ENCODE measurements around the gene PHLDB1. TPM values are rescaled to one million over a fixed set of nuclear protein-coding genes. Genes with fewer than 3 reads are reported as not detected.

PHLDB1 gene
- polyA plus RNA-seq, 3 donors: 31.5 to 339 (median 208) TPM

DNA sequence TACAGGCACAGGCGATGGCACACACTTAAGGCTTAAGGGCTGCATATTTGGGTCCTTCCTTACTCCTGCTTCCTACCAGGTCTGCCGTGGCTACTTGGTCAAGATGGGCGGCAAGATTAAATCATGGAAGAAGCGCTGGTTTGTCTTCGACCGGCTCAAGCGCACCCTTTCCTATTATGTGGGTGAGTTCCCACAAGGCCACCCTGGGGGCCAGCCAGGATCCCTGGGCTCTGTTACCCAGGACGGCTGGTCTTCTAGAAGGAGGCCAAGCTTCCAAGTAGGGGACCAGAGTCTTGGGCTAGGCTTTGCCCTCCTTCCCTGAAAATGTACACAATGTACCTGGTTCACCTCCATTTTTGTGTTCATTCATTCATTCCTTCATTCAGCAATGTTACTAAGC is 43.0 kb downstream of the PHLDB1 start:
- no peak overlapping the region for H3K27ac ChIP-seq (ENCODE audit: low read depth, low read length)
- WGBS, 3 donors: 94 to 96% (median 95%) methylated on average over 8 of the region's 8 CpGs

DNA sequence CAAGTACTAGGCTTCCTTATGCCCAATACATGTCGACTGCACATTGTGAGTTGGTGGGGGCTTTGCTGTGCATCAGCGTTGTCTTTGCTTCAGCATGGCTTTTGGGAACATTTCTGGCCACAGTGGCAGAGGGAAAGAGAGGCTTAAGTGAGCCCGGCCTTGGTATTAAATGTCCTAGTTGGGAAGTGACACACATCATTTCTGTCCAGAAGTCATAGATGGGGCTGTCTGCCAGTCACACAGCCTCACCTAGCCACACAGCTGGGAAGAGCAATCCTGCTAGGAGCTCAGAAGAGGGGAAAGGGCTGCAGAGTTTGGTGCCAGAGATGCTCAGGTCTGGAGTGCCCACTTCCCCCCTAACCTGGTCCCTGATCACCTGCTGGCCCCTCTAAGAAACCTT is 44.4 kb downstream of the PHLDB1 start:
- 87 to 91% (median 88%) methylated on average over 3 of the region's 3 CpGs for WGBS, 3 donors
- no peak overlapping the region for H3K27ac ChIP-seq (ENCODE audit: low read depth, low read length)

DNA sequence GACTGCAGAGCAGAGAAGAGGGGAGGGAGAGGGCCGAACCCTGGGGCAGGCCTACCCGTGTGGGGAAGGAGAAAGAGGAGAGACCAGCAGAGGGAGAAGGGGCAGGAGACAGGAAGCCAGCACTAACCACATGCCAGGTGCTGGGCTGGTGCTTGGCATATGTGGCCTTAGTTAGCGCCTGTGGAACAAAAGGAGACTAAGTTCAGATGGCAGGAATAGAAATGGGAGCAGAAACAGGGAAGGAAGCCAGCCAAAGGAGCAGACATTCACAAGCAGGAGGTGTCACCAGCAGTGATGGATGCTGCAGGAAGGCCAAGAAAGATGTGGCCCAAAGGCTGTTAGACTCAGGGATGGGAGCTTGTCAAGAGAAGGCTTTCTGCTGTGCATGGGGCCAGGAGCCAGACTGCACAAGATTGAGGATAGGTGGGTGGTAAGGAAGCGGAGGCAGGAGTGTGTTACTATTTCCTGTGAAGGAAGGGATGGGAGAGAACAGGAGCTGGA is 45.3 kb downstream of the PHLDB1 start:
- 45 to 66% (median 51%) methylated on average over 4 of the region's 4 CpGs for WGBS, 3 donors
- H3K27ac ChIP-seq (ENCODE audit: low read depth, low read length): no peak overlapping the region

DNA sequence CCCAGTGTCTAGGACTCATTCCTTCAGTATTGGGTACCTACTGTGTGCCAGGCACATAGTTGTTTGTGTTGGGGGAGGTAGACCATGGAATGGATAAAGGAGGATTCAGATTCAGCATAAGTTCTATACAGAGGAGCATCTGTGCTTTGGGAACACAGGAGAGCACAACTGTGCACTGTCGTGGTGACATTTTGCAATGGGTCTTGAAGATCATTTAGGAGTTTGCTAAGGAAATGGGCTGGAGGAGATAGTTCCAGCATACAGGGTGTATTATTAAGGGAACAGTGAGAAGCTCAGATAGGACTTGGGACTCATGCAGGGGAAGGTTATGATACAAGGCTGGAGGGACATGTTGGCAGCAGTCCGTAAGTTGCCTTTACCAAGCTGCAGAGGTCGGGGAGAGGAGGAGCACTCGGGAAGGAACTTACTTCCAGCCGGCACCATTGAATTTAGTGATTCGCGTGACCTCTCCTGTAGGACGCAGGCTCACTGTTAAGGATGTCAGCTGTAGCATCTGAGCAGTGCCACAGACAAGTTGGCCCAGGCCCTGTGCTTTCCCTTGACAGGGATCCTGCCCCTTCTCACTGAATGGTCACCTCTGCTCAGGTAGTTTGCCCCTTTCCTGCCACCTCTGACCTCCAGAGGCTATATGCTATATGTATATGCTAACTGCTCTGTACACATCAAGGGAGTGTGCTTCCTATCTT is 46.4 kb downstream of the PHLDB1 start:
- H3K27ac ChIP-seq (ENCODE audit: low read depth, low read length): no peak overlapping the region
- WGBS, 3 donors: 86 to 94% (median 86%) methylated on average over 8 of the region's 8 CpGs

DNA sequence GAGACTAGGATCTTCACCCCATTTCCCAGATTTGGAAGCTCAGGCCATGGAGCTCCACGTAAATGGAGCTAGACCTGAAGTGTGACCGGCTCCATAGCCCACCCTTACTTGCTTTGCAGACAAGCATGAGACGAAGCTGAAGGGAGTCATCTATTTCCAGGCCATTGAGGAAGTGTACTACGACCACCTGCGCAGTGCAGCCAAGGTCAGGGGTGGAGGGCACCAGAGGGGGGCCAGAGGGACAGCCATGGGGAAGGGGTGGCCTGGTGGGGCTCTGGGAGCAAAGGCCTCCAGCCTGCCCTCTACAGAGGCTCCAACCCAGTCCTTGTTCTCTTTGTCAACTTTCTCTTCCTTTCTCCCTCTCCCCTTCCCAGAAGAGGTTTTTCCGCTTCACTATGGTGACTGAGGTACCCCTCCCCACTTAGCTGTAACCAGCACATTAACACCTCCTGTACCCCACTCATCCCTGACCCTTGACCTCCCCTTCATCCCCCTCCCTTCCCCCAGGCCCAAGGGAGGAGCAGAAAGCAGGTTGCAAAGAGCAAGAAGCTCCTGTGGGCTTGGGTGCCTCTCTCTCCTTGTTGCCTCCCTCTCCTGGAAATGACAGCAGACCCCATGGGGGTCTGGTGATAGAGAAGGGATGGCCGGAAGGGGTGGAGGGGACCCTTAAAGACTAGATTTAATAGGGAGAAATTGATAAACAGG is 48.2 kb downstream of the PHLDB1 start:
- no peak overlapping the region for H3K27ac ChIP-seq (ENCODE audit: low read depth, low read length)
- WGBS, 3 donors: 89 to 93% (median 91%) methylated on average over 7 of the region's 7 CpGs

DNA sequence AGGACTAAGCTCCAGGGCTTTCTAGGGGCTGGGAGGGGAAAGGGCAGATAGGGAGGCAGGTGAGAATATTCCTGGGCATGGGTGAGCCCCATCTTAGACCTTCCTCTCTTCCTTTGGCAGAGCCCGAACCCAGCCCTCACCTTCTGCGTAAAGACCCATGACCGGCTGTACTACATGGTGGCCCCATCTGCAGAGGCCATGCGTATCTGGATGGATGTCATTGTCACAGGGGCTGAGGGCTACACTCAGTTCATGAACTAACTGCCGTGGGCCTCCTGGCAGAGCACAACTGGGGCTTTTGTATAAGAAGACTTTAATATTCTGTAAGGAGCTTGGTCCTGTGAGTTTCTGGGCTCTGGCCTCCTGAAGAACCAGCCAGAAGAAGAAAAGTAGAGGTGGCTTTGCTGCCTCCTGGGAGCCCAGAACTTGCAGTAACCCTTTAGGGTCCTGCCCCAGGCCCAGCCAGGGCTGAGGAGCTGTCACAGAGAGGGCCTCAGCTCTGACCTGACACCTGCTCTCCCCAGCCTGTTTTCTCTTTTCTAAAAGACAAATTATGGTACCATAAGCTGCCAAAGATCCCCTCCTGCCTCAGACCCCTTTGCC is 49.2 kb downstream of the PHLDB1 start:
- 87 to 94% (median 90%) methylated on average over 5 of the region's 5 CpGs for WGBS, 3 donors
- H3K27ac ChIP-seq (ENCODE audit: low read depth, low read length): no peak overlapping the region

DNA sequence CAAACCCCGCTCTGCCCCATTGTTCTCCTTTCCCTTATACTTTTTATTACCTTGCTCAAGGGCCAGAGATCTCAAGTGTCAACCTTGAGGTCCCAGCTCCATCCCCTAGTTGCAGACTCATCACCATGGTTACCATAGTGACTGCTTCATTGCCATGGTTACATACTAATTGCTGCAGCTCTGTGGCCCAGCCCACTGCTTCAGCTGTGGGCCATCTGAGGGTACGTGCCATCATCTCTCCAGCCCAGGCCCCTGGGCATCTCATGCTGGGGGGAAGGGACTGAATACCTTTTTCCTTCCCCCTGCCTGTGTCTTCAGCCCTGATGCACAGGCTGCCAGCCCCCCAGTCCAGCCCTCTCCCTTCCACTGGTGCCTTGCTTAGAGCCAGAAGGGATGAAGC is 49.8 kb downstream of the PHLDB1 start:
- WGBS, 3 donors: 78 to 86% (median 85%) methylated on average over 2 of the region's 2 CpGs
- H3K27ac ChIP-seq (ENCODE audit: low read depth, low read length): no peak overlapping the region

DNA sequence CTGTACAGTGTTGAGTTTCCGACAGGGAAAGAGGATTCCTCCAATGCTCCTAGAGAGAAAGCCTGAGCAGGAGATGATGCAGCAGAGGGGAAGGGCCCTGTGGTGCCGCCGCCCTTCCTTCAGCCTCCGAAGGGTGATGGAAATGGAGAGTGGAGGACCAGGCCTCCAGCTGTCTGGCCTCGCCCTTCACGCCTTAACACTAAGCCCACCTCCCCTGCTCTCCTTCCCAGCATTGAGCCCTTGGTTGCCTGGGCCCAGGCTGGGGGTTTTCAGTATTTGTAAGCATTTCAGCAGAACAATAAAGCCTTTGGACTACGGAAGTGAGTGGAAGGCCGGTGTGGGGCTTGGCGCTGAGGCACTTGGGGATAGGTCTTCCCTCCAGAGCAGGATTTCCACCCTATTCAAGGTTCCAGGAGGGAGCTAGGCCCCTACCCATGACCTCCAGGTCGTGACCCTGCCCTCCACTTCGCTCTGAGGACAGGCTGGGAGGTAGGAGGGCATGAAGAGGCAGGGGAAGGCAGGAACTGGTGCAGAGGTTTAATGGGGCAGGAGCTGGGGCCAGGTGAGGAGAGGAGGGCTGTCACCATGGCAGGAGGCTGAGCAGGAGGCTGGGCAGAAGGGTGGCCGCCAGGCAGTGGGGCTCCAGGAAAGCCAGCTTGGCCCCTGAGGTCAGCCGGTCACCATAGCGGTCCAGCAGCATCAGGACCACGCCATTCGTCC is 50.5 kb downstream of the PHLDB1 start:
- no peak overlapping the region for H3K27ac ChIP-seq (ENCODE audit: low read depth, low read length)

DNA sequence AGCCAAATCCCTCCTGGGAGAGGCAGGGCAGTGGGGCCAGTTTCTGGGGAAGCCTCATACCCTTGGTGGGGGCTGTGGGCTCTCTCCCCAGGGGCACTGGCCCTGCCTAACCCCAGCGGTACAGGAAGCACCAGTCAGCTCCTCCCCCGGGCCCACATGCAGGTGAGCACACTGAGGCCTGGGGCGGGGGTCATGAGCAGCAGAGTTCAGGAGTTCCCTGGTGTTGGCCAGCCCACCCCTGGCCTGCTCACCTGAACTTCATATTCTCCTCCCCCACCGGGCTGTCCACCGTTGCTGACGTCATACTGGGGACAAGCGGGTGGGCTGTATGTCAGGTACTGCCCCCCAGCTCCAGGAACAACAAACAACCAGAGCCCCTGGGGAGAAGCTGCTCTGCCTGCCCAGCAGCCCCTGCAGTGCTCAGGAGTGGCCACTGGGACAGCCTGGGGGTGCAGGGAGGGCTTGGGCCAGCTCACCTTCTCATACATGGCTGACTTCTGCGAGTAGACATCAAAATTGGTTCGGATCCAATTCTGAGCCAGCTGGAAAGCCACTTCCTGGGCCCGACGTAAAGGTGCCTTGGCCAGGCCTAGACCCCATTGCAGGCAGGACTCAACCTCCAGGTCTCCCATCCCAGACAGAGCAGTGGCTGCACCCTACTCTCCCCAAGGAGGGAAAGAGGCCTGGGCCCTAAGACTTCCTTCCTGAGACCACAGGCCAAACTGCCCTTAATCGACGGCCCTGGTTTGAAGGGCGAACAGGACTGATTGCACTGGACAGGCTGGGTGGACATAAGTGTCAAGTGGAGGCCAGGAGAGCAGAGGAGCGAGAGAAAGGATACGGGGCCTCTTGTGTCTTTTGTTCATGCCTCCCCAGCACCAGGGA is 51.3 kb downstream of the PHLDB1 start:
- H3K27ac ChIP-seq (ENCODE audit: low read depth, low read length): no peak overlapping the region
- 44 to 48% (median 45%) methylated on average over 16 of the region's 16 CpGs for WGBS, 3 donors

More for the DNA sequence above, 50.5 kb downstream of the PHLDB1 start:
- WGBS, 3 donors: 75 to 86% (median 83%) methylated on average over 16 of the region's 16 CpGs

DNA sequence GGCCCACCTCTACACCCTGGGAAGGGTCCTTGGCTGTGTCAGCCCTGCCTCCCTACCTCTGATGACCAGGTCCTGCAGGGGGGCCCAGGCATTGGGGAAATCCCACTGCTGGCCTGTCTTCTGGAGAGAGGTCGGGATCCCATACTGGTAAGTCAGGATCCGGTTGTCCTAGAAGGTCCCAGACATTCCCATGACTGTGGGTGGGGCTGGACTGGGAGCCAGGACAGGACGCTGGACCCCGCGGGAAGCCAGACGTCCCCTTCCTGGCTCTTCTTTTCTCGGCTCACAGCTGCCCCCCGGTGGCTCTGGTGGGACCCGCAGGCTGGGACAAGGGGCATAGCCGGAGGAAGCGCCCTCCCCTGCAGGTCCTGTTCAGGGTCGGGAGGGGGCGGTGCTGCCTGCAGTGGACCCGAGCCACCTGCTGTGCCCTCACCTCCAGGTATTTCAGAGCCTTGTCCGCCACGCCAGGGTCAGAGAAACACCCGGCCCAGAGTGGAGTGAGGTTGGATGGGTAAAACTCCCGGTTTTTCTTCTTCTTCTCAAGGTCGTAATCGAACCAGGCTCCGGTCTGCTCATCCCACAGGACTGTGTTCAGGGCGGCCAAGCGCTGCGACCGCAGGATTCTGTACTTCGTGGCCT is 52.0 kb downstream of the PHLDB1 start:
- WGBS, 3 donors: 10 to 23% (median 14%) methylated on average over 20 to 26 of the region's 26 CpGs
- H3K27ac ChIP-seq (ENCODE audit: low read depth, low read length): no peak overlapping the region

DNA sequence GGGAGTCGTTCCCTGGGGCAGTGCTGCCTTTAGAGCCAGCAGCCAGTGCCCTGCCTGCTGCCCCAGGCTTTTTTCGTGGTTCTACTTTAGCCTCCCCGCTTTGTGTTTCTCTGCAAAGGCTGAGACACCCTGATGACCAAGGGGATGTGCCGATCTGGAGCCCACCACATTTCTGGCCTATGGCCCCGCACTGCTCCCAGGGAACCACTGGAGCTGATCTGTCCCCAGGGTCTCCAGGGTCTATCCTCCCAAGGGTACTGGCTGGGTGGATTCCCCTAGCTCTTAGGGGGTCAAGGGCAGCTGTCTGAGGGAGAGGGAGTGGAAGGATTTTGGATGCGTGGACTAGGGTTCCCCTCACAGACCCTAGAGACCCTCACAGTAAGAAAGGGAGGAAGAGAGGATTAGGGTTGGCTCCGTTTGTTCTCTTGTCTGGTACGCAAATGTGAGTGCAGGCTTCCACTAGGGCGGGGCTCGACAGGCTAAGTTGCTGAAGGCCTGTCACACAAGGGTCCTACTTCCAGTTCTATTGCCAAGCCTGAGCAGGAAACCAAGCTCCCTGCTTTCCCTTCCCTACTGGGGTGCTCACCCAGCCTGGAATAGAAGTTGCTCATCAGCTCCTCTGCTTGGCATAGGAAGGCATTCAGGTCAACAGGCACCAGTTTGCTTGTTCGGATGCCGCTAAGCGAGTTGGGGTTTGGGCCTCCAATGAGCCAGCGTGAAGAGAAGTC is 52.7 kb downstream of the PHLDB1 start:
- WGBS, 3 donors: 65 to 81% (median 76%) methylated on average over 14 of the region's 14 CpGs
- no peak overlapping the region for H3K27ac ChIP-seq (ENCODE audit: low read depth, low read length)

DNA sequence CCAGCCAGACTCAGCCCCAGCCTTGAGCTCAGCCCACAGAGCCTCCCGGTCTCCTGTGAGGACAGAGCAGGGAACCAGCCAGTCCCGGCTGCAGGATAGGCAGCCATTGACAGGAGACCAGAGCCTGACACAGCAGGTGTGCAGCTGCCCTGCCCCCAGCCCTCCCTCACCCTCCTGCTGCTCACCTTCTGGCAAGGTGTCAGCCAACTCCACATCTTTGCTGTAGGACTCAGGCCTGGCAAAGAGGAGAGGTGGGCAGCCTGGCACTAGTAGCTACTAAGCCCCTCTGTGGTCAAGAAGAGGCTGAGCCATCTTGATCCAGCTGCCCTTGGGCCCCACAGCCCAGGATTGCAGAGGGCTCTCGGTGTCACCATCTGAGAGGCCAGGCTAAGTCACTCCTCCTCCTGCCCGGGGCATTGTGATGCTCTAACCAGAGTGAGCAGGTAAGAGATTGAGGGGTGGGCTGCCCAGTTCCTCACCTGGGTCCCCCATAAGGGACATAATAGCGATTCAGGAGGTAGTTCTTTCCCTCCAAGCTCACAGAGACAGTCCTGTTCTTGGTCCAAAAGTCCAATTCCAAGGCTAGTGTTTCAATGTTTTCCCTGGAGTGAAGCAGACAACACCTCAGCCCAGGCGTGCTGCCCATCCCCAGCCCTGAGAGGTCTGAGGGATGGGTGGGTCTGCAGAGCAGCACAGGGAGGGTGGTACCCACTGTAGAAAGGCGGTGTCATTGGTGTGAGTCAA is 53.4 kb downstream of the PHLDB1 start:
- WGBS, 3 donors: 78 to 85% (median 82%) methylated on average over 7 of the region's 7 CpGs
- no peak overlapping the region for H3K27ac ChIP-seq (ENCODE audit: low read depth, low read length)

DNA sequence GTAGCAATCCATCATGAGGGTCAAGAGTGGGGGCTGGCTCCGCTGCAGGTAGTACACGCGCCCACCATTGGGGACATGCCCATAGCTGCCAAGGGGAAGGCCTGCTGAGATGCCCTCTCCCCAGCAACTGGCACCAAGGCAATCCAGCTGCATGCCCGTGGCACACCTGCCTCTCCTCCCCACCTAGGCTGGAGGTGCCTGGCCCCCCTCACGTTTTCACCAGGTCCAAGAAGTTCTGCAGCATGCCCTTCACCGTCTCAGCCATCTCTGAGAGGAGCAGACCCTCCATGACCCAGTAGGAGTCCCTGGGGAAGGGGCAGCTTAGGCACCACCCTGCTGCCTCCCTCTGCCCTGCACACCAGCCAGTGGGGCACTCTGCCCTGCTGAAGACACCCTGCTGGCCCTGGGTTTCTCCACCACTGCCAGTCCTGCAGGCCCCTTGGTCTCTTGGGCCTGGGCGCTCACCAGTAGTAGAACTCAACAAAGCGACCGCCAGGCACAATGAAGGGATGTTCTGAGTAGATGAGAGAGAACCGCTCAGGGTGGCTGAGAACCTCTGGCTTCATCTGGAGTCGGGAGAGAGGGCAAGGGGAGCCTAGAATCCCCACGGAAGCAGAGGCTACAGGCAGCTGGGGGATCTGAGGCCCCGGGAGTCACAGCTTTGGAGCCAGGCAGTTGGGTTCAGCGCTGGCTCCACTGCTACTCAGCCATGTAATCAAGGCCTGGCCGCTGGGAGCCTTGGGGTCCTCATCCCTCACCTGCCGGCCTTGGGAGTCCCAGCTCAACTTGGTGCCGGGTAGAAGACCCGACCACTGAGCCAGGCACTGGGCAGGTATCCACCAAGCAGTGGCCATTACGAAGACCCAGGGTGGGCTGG is 54.2 kb downstream of the PHLDB1 start:
- H3K27ac ChIP-seq (ENCODE audit: low read depth, low read length): no peak overlapping the region
- WGBS, 3 donors: 83 to 87% (median 86%) methylated on average over 19 of the region's 19 CpGs

DNA sequence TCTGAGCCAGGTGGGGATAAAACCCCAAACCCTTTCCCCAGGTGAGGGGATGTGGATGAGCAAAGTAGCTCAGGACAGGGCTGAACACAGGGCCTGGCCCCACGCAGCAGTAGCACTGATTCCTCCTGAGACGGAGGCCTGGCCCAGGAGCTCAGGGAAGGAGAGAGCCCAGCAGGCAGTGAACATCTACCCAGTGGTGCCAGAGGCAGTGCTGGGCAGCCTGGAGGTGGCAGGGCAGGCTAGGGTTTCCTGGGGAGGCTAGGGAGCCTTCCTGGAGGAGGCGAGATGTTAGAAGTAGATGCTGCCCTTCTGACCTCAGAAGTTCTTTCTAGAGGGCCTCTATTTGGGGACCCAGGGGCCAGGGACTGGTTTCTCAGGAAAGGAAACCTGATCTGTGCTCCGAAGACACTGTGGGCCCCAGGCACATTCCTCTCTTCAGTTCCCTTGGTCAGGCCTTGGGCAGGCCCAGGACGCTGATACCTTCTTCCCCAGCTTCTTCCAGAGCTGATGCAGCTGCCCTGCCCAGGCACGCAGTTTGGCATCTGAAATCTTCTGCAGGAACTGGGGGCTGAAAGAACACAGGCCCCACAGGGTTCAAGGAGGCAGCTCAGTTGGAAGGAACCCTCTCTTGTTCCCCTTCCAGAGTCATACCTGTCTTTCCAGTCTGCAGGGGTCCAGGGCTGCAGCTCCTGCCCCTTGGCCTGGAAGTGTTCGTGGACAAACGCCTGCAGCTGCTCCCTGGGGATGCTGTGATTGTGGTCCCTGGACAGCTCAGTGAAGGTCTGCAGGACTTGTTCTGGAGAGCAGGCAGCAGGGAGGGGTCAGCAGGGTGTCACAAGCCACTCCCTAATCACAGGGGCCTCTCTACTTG is 55.2 kb downstream of the PHLDB1 start:
- no peak overlapping the region for H3K27ac ChIP-seq (ENCODE audit: low read depth, low read length)
- 64 to 86% (median 77%) methylated on average over 8 of the region's 8 CpGs for WGBS, 3 donors

Measured in adipose tissue (tissue), 3 donors.